CMK (cell line): ENCODE measurements around the gene WNT7A.
"Not testable (repeated sequence)": the region's sequence is repeated elsewhere in the genome, so short reads cannot be mapped to it uniquely, and the experiment has no call there.

Source experiments
- DNase-seq: peaks from one replicate; pipeline ENCODE4 v3.0.0-alpha.2; 2010; ENCODE audit warnings: low read depth

WNT7A gene

GRCh38 chr3:13879946-13880810 lies at the start of gene WNT7A:
Gene WNT7A (minus strand): TSS chr3:13880071. CDS start chr3:13879816, 255 bp downstream.
- DNase-seq: no peak

GRCh38 chr3:13928741-13929140 lies 48.9 kb upstream of the WNT7A start:
- DNase-seq: not testable (repeated sequence)

- no peak for DNase-seq
Measured at GRCh38 chr3:13927295-13927694, 47.4 kb upstream of the WNT7A start.

- no peak for DNase-seq
Measured at GRCh38 chr3:13916375-13916774, 36.5 kb upstream of the WNT7A start.

- DNase-seq: no peak
Measured at GRCh38 chr3:13902648-13903238, 22.9 kb upstream of the WNT7A start.

- no peak for DNase-seq
Measured at GRCh38 chr3:13901935-13902584, 22.2 kb upstream of the WNT7A start.

GRCh38 chr3:13898346-13898745 lies 18.5 kb upstream of the WNT7A start:
- no peak for DNase-seq

GRCh38 chr3:13896473-13897154 lies 16.7 kb upstream of the WNT7A start:
- no peak for DNase-seq

GRCh38 chr3:13895155-13896105 lies 15.6 kb upstream of the WNT7A start:
- no peak for DNase-seq

GRCh38 chr3:13894807-13895154 lies 14.9 kb upstream of the WNT7A start:
- no peak for DNase-seq

- no peak for DNase-seq
Measured at GRCh38 chr3:13894096-13894806, 14.4 kb upstream of the WNT7A start.

- DNase-seq: no peak
Measured at GRCh38 chr3:13892304-13892703, 12.4 kb upstream of the WNT7A start.

- DNase-seq: no peak
Measured at GRCh38 chr3:13891492-13892073, 11.7 kb upstream of the WNT7A start.

GRCh38 chr3:13891017-13891392 lies 11.1 kb upstream of the WNT7A start:
- DNase-seq: no peak

GRCh38 chr3:13890377-13891016 lies 10.6 kb upstream of the WNT7A start:
- DNase-seq: peak; percentile 93

- no peak for DNase-seq
Measured at GRCh38 chr3:13888576-13888975, 8.7 kb upstream of the WNT7A start.

GRCh38 chr3:13887495-13888300 lies 7.8 kb upstream of the WNT7A start:
- DNase-seq: no peak

- DNase-seq: no peak
Measured at GRCh38 chr3:13886593-13887129, 6.8 kb upstream of the WNT7A start.

- no peak for DNase-seq
Measured at GRCh38 chr3:13885704-13886010, 5.8 kb upstream of the WNT7A start.
